BJ (cell line): Measurements from ENCODE around the gene UFSP2. TPM values are rescaled to one million over a fixed set of nuclear protein-coding genes. Genes with fewer than 3 reads are reported as not detected.
A peak's percentile ranks its signal among the peaks of the same experiment; 100 is the strongest.

ENCODE experiments used
- CTCF ChIA-PET: fragments of 350-600 bp; formaldehyde crosslinking; extraction: SDS; loops from one replicate; lab custom pipeline; 2021; ENCODE audit warnings: antibody characterized with exemption, inconsistent platforms; lab: Yijun Ruan, JAX
- POLR2A ChIA-PET: fragments of 300-600 bp; sonication (Branson Sonifier 250); formaldehyde crosslinking; extraction: SDS; loops from one replicate; lab custom pipeline; 2021; ENCODE audit warnings: antibody characterized with exemption; lab: Charles Lee
- DNase-seq: peaks from one replicate; pipeline ENCODE4 v3.0.0-alpha.2; 2011; ENCODE audit warnings: low read depth
- H3K27me3 ChIP-seq: 2 replicates; pipeline ENCODE4 v1.6.0; 2011; ENCODE audit warnings: low read length; ENCODE audit not compliant: control insufficient read depth, insufficient read depth
- H3K36me3 ChIP-seq: 2 replicates; pipeline ENCODE4 v1.5.1; 2011; ENCODE audit warnings: low read length; ENCODE audit not compliant: control insufficient read depth, insufficient read depth
- H3K4me3 ChIP-seq: 2 replicates; pipeline ENCODE4 v1.5.1; 2011; ENCODE audit warnings: low read depth, mild to moderate bottlenecking, control low read depth, low read length
- CTCF ChIP-seq: IDR thresholded peaks from 2 replicates; pipeline ENCODE4 v1.5.1; 2011; ENCODE audit warnings: low read depth, mild to moderate bottlenecking, control low read depth, inconsistent platforms, low read length, moderate library complexity; ENCODE audit not compliant: insufficient read depth
- polyA plus RNA-seq: library from polyadenylated mRNA; depleted of rRNA; stranded (reverse); fragments of >200 nt; gene quantifications from 2 replicates; pipeline ENCODE4 v1.2.3, GENCODE V29; 2011

UFSP2 gene
- polyA plus RNA-seq, 1 experiment: 18.8 TPM

GRCh38 chr4:185421366-185422124, 4.2 kb downstream of the UFSP2 start:
- CTCF ChIA-PET: no interaction called here
- Histone ChIP-seq H3K4me3 (no peak overlapping the region), H3K27me3 (no peaks in the 10 kb centered on the region), H3K36me3 (peaks cover 2% of the 10 kb centered on the region; the same call in 1 of the 2 replicates)
- peak; percentile 10 for DNase-seq
- no peak for TF ChIP-seq CTCF
- POLR2A ChIA-PET: no interaction called here

DNA sequence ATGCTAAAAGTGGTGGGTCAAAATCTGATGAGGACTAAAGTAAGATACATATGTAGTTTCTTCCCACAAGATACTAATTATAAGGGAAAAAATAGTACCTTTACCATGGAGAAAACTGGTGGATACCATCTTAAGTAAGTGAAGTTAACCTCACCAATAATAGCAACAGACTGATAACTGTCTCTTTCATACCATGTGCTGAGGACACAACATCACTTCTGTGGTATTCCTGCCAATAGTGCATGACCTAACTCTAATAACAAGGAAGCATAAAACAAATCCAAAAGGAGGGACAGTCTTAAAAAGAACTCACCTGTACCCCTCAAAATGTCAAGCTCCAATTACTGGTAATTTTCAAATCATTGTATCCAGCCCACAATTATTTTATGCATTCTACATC, 8.8 kb downstream of the UFSP2 start:
- no peak for DNase-seq
- Histone ChIP-seq H3K4me3 (no peak overlapping the region), H3K27me3 (no peaks in the 10 kb centered on the region), H3K36me3 (peaks cover 4% of the 10 kb centered on the region)
- TF ChIP-seq CTCF: no peak
- ChIA-PET POLR2A (no interaction called here), CTCF (no interaction called here)

DNA sequence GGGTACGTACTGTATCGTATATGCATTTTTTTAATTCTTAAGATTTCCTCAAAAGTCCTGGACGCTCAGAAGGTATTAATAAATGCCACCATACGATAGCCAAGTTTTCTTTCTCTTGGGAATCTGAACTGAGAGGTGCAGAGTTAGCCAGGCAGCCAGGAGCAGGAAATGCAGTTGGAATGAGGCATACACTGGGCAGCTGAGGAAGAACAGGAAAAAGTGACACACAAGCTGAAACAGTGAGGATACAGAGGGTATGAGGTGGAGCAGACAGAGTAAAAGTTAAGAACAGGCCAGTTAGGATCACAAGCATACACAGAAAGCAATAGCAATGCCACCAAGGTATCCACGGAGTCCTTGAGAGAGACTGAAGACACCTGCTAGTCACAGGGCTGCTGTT, 13.4 kb downstream of the UFSP2 start:
- H3K27me3 ChIP-seq: no peaks in the 10 kb centered on the region
- TF ChIP-seq CTCF: no peak
- POLR2A ChIA-PET: no interaction called here
- peaks cover 3% of the 10 kb centered on the region; the same call in 1 of the 2 replicates for H3K36me3 ChIP-seq
- no peak for DNase-seq
- CTCF ChIA-PET: interaction anchor here (0.9 to 1.1 kb wide), 2 partner anchors 14 to 609 kb away, joined by 3 to 4 read pairs; a partner anchor contains a TSS
- no peak overlapping the region for H3K4me3 ChIP-seq

DNA sequence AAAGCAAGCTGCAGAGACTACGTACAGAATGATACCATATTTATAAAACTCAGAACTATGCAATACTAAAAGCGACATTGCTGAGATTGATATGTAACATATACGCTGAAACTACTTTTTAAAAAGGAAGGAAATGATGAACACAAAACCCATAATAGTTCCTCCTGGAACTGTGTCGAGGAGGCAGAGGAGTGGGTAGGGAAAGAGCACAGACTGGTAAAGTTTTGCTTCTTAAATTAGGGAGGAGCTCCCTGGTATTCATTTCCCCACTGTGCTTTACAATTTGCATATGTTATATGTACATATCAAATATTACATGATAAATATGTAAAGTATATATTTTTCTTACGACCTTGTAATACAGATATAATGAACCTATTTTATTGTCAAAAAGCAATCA, 13.9 kb downstream of the UFSP2 start:
- Histone ChIP-seq H3K27me3 (no peaks in the 10 kb centered on the region), H3K4me3 (no peak overlapping the region), H3K36me3 (peaks cover 2% of the 10 kb centered on the region; the same call in 1 of the 2 replicates)
- ChIA-PET CTCF (interaction anchor here (1.1 kb wide), 1 partner anchor 15 kb away, joined by 3 read pairs; a partner anchor contains a TSS), POLR2A (no interaction called here)
- no peak for DNase-seq
- no peak for TF ChIP-seq CTCF

GRCh38 chr4:185408432-185408831, 17.3 kb downstream of the UFSP2 start:
- no peak overlapping the region for H3K4me3 ChIP-seq
- ChIA-PET CTCF (no interaction called here), POLR2A (no interaction called here)
- no peak for DNase-seq
- no peak for TF ChIP-seq CTCF
- H3K36me3 ChIP-seq: peaks cover 2% of the 10 kb centered on the region; the same call in 1 of the 2 replicates
- no peaks in the 10 kb centered on the region for H3K27me3 ChIP-seq
